Heart left ventricle (tissue), 13 donors: ENCODE measurements around the gene DEFB125.

Experiments used
- POLR2A ChIP-seq, 2 donors: fragments of 450-650 bp; IDR thresholded peaks; one replicate each; pipeline ENCODE4 v1.6.1; 2017; ENCODE audit warnings: antibody characterized with exemption in 2 of 2, mild to moderate bottlenecking in 2 of 2, moderate library complexity in 2 of 2
- TF ChIP-seq, protein P1 (sequence below), 12 donors: fragments of 200-600 bp; sonication (generic) in 4 of 12; IDR thresholded peaks; one replicate each; pipeline versions ENCODE4 v1.5.0 to v1.8.0; 2018 to 2022; ENCODE audit warnings: antibody characterized with exemption in 12 of 12, mild to moderate bottlenecking in 5 of 12
- donor health status: ischemic (EF 13 %, LVEDD 7.1; RV severe dilation, severe dysfunction).
- donor health status: DM: no; HTN: yes; CAD: no.
- donor health status: DM: no; HTN: no; CAD: no.
- donor health status: ischemic (EF 25% LVEDD 6.9; RV normal size, moderate dysfunction).
- donor health status: ischemic (EF 25% LVEDD 5.7; RV mildly dilated, moderate dysfunction).
- donor health status: ischemic (EF 35%, LVEDD 5.7; RV mildly dilated, moderate dysfunction).
- donor health status: nonischemic (EF 11% LVEDD 7.7; RV severe dilation, severe dysfunction).
- donor health status: DM: yes; HTN: yes; CAD: no.
- donor health status: PGD.
- donor health status: ischemic (EF 29% LVEDD 5.4; RV normal size, mild dysfunction).
- donor health status: nonischemic (EF 23%, LVEDD 6.1; RV moderate dilation, normal function).

DNA sequence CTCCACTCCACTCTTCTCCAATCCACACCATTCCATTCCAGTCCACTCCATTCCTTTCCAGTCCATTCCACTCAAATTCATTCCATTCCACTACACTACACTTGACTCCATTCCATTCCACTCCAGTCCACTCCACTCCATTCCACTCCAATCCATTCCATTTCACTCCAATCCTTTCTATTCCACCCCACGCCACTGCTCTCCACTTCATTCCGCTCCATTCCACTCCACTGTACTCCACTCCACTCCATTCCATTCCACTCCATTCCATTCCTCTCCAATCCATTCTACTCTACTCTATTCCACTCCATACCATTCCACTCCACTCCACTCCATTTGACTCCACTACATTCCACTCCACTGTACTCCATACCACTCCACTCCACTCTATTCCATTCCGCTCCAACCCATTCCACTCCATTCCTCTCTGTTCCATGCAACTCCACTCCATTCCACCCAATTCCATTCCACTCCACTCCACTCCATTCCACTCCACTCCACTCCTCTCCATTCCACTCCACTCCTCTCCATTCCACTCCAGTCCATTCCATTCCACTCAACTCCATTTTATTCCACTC, 23.4 kb upstream of the DEFB125 start:
- TF ChIP-seq, protein P1, sequence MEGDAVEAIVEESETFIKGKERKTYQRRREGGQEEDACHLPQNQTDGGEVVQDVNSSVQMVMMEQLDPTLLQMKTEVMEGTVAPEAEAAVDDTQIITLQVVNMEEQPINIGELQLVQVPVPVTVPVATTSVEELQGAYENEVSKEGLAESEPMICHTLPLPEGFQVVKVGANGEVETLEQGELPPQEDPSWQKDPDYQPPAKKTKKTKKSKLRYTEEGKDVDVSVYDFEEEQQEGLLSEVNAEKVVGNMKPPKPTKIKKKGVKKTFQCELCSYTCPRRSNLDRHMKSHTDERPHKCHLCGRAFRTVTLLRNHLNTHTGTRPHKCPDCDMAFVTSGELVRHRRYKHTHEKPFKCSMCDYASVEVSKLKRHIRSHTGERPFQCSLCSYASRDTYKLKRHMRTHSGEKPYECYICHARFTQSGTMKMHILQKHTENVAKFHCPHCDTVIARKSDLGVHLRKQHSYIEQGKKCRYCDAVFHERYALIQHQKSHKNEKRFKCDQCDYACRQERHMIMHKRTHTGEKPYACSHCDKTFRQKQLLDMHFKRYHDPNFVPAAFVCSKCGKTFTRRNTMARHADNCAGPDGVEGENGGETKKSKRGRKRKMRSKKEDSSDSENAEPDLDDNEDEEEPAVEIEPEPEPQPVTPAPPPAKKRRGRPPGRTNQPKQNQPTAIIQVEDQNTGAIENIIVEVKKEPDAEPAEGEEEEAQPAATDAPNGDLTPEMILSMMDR (IDR thresholded peaks at IDR 0.05) = no peak
- TF ChIP-seq POLR2A (IDR thresholded peaks at IDR 0.05) = no peak
